ENCODE results near the gene PTX4. TPM values are rescaled to one million over a fixed set of nuclear protein-coding genes. Genes with fewer than 3 reads are reported as not detected.

Gene PTX4
- total RNA-seq, 1 donor: 0.43 TPM

DNA sequence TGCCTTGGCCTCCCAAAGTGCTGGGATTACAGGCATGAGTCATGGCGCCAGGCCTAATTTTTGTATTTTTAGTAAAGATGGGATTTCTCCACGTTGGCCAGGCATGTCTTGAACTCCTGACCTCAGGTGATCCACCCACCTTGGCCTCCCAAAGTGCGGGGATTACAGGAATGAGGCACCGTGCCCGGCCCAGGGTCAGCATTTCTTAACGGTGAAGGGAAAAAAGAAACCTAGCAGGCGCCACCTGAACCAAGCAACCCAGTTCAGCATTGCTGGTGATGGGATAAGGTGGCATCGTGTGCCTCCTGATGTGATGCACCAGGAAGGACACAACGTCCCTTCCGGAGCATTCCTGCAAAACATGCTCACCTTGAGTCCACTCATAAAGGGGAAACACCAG is 11.7 kb downstream of the PTX4 start:
- TF ChIP-seq, protein P1, sequence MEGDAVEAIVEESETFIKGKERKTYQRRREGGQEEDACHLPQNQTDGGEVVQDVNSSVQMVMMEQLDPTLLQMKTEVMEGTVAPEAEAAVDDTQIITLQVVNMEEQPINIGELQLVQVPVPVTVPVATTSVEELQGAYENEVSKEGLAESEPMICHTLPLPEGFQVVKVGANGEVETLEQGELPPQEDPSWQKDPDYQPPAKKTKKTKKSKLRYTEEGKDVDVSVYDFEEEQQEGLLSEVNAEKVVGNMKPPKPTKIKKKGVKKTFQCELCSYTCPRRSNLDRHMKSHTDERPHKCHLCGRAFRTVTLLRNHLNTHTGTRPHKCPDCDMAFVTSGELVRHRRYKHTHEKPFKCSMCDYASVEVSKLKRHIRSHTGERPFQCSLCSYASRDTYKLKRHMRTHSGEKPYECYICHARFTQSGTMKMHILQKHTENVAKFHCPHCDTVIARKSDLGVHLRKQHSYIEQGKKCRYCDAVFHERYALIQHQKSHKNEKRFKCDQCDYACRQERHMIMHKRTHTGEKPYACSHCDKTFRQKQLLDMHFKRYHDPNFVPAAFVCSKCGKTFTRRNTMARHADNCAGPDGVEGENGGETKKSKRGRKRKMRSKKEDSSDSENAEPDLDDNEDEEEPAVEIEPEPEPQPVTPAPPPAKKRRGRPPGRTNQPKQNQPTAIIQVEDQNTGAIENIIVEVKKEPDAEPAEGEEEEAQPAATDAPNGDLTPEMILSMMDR (IDR thresholded peaks at IDR 0.05; ENCODE audit: insufficient read depth, low read depth, low read length): no peak
- no peak for DNase-seq (ENCODE audit: low read depth)

DNA sequence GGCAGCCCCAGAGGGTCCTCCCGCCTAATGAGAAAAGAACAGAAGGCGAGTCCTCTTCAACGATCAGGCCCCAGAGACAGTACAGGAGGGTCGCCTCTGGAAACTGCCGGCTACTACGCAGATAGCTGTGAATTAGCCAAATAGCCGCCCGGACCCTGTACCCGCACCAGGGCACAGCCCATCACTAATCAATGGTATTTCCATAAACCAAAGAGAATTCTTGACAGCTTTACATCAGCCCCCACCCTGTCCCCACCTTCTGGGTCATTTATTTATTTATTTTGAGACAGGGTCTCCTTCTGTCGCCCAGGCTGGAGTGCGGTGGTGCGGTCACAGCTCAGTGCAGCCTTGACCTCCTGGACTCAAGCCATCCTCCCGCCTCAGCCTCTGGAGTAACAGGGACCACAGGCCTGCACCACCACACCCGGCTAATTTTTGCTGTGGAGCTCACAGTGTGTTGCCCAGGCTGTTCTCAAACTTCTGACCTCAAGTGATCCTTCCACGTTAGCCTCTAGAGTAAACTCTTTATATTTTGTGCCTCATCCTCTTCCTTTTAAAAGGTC is 13.1 kb downstream of the PTX4 start:
- H3K4me3 ChIP-seq (ENCODE audit: low read depth, low read length): peak overlapping the region; percentile 81
- TF ChIP-seq, protein P1 (IDR thresholded peaks at IDR 0.05; ENCODE audit: insufficient read depth, low read depth, low read length): no peak
- DNase-seq (ENCODE audit: low read depth): no peak

More for the DNA sequence above, 11.7 kb downstream of the PTX4 start:
- no peak overlapping the region for H3K4me3 ChIP-seq (ENCODE audit: low read depth, low read length)

- TF ChIP-seq, protein P1 (IDR thresholded peaks at IDR 0.05; ENCODE audit: insufficient read depth, low read depth, low read length): no peak
- DNase-seq (ENCODE audit: low read depth): peak; percentile 87
- peak within 1 kb of the TSS; percentile 81 for H3K4me3 ChIP-seq (ENCODE audit: low read depth, low read length)
Observed at GRCh38 chr16:1474796-1475551, 13.8 kb downstream of the PTX4 start, which contains the start of gene CLCN7. Gene CLCN7, minus strand, starts transcription at chr16:1475028. Its CDS starts 54 bp downstream, at chr16:1474974.

DNA sequence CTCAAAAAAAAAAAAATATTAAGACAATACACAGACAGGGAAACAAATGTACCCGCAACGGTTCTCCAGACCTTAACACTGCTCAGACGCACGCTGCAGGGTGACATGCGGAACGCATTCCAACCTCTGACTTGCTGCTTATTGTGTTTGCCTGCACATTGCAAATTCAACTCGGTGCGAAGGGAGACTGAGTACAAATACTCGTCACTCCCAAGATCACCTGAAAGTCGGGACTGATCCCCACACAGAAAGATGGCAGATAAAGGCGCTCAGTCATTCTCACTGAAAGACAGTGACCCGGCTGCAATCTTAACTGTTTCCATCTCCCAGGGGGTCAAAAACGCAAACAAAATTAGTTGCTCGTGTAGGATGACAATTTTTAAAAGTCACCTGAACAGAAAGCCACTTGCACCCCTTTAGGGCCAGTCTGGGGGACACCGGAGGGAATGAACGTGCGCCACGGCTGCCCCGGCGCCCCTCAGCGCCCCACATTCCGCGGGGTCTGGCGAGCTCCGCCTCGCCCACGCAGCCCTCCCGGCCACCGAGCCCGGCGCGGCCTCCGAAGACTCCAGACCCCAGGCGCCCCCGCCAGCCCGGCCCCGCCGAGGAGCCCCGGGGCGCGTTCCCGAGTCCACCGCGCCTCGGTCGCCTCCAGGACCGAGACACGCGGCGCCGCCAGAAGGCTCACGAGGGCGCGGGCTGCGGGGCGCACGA is 14.5 kb downstream of the PTX4 start:
- peak overlapping the region; percentile 81 for H3K4me3 ChIP-seq (ENCODE audit: low read depth, low read length)
- DNase-seq (ENCODE audit: low read depth): no peak
- TF ChIP-seq, protein P1 (IDR thresholded peaks at IDR 0.05; ENCODE audit: insufficient read depth, low read depth, low read length): no peak

DNA sequence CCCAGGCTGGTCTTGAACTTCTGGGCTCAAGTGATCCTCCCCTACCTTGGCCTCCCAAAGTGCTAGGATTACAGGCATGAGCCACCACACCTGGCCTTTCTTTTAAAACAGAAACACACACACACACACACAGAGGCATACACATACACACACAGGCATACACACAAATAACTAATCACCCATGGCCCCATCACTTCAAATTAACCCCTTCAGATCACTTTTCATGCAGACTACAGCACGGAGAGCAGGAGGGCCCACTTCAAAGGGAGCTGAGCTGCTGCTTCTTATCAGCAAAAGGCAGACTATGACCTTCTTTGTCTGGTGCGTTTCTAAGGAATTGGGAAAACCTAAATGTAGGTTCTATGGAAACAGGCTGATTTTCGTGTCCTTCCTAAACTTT is 15.8 kb downstream of the PTX4 start:
- DNase-seq (ENCODE audit: low read depth): no peak
- TF ChIP-seq, protein P1 (IDR thresholded peaks at IDR 0.05; ENCODE audit: insufficient read depth, low read depth, low read length): no peak
- H3K4me3 ChIP-seq (ENCODE audit: low read depth, low read length): no peak overlapping the region

DNA sequence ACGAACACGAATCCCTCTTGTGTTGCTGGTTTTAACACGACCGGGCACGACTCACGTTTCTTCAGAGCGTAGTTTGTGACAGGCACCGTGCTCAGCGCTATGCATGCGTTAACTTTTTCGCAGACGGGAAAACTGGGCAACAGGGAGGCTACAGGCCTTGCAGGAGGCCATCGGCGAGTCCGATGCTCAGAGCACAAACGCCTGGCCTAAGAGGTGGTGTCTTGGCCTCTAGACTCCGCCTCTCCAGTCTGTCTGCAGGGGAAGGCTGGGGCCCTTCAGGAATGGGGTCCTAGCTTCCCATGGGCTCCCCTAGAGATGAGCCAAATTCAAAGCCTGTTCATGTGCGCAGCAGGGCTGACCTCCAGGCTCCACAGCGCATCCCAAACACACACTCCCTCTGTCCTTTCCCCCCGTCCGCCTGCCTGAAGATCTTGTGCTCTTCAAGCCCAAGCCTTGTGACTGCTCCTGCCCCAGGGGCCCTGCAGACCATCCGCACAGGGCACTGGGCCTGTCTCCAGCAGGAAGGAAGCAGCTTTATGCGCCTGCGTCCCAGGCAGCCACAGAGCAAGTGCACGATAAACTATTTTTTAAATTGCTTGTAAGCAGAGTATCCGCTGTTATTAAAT is 17.1 kb downstream of the PTX4 start:
- no peak for DNase-seq (ENCODE audit: low read depth)
- no peak overlapping the region for H3K4me3 ChIP-seq (ENCODE audit: low read depth, low read length)
- TF ChIP-seq, protein P1 (IDR thresholded peaks at IDR 0.05; ENCODE audit: insufficient read depth, low read depth, low read length): no peak

Measured in fibroblast of villous mesenchyme (primary cell).